AG10803 (cell line): ENCODE data around the gene TSPAN4.

Experiments
- DNase-seq: peaks from one replicate; pipeline ENCODE4 v3.0.0; 2010; ENCODE audit warnings: low read depth
- H3K4me3 ChIP-seq: 2 replicates; pipeline ENCODE4 v1.5.1; 2011; ENCODE audit warnings: mild to moderate bottlenecking, low read length, control low read depth
- CTCF ChIP-seq: conservative IDR thresholded peaks from 2 replicates; pipeline ENCODE4 v1.5.1; 2011; ENCODE audit warnings: mild to moderate bottlenecking, low read length, control low read depth, inconsistent platforms

The TSPAN4 gene

GRCh38 chr11:796565-797295, 45.9 kb upstream of the TSPAN4 start:
- peak overlapping the region; percentile 77 for H3K4me3 ChIP-seq
- DNase-seq, result no peak
- TF ChIP-seq CTCF, result no peak

GRCh38 chr11:797296-798092, 45.2 kb upstream of the TSPAN4 start:
- DNase-seq, result peak; percentile 71
- H3K4me3 ChIP-seq, result peak overlapping the region; percentile 77
- no peak for TF ChIP-seq CTCF

GRCh38 chr11:798093-798713, 44.4 kb upstream of the TSPAN4 start, which contains the start of gene SLC25A22:
Gene SLC25A22 (minus strand): TSS chr11:798281. CDS start chr11:795006, 3,275 bp downstream.
- peak within 1 kb of the TSS; percentile 77 for H3K4me3 ChIP-seq
- peak; percentile 39; the same call in 1 of the 2 replicates for TF ChIP-seq CTCF
- peak; percentile 62 for DNase-seq

GRCh38 chr11:799641-800316, 42.9 kb upstream of the TSPAN4 start:
- no peak overlapping the region for H3K4me3 ChIP-seq
- TF ChIP-seq CTCF, result no peak
- no peak for DNase-seq

GRCh38 chr11:800473-800872, 42.2 kb upstream of the TSPAN4 start:
- no peak for DNase-seq
- no peak for TF ChIP-seq CTCF
- H3K4me3 ChIP-seq, result no peak overlapping the region

GRCh38 chr11:801097-801780, 41.4 kb upstream of the TSPAN4 start:
- no peak for TF ChIP-seq CTCF
- no peak overlapping the region for H3K4me3 ChIP-seq
- no peak for DNase-seq
